Measurements from ENCODE around the gene FGFRL1. TPM values are rescaled to one million over a fixed set of nuclear protein-coding genes. Genes with fewer than 3 reads are reported as not detected.

FGFRL1 gene
- total RNA-seq, 1 donor from 2014 or later = 70.4 TPM

DNA sequence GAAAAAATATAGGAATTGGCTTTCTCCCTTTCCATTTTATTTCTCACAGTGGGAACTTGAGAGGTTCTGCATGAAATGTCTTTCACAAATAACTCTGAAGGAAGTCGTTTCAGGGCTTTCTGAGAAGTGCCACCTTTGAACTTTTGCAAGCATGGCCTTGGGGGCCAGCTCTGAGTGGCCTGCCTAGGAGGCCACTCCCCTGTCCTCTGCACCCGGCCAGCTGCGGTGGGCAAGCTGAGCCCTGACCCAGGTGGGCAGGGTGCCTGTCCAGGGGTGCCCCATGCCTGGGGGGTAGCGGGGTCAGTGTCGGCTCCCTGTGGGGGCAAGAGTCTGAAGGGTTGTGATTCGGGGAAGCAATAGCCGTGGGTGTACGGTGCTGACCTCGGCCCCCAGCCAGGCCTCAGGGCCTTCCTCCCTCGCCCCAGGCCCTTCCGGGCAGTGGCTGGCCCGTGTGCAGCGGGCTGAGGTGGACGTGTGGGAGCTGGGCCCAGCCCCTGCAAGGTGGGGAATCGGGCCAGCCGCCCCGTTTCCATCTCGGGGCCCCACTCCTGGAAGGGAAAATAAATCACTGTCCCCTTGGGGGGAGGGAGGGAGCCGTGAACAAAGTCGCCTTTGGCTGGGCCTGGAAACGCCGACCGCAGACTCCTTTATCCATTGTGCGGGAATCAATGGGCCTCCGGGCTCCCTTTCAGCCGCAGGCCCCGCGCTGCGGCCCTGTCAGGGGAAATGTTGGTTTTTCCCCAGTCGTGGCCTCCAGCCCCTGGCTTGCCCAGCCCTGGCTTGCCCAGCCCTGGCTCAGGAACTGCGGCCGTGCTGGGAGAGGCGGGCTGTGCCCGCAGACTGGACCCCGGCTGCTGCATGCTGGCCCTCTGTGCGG lies 3.1 kb downstream of the FGFRL1 start:
- Mint-ChIP-seq H3K4me1 (ENCODE audit: low read depth) (peaks cover 16% of the 10 kb centered on the region), H3K27me3 (ENCODE audit: low read depth) (no peaks in the 10 kb centered on the region), H3K27ac (ENCODE audit: unreplicated experiment) (no peak overlapping the region), H3K9me3 (ENCODE audit: low read depth) (no peaks in the 10 kb centered on the region), H3K36me3 (ENCODE audit: low read depth) (no peaks in the 10 kb centered on the region), H3K4me3 (ENCODE audit: unreplicated experiment) (no peak overlapping the region)
- DNase-seq (ENCODE audit: low spot score) = no peak
- TF ChIP-seq, protein P1, sequence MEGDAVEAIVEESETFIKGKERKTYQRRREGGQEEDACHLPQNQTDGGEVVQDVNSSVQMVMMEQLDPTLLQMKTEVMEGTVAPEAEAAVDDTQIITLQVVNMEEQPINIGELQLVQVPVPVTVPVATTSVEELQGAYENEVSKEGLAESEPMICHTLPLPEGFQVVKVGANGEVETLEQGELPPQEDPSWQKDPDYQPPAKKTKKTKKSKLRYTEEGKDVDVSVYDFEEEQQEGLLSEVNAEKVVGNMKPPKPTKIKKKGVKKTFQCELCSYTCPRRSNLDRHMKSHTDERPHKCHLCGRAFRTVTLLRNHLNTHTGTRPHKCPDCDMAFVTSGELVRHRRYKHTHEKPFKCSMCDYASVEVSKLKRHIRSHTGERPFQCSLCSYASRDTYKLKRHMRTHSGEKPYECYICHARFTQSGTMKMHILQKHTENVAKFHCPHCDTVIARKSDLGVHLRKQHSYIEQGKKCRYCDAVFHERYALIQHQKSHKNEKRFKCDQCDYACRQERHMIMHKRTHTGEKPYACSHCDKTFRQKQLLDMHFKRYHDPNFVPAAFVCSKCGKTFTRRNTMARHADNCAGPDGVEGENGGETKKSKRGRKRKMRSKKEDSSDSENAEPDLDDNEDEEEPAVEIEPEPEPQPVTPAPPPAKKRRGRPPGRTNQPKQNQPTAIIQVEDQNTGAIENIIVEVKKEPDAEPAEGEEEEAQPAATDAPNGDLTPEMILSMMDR (IDR thresholded peaks at IDR 0.05) = no peak

DNA sequence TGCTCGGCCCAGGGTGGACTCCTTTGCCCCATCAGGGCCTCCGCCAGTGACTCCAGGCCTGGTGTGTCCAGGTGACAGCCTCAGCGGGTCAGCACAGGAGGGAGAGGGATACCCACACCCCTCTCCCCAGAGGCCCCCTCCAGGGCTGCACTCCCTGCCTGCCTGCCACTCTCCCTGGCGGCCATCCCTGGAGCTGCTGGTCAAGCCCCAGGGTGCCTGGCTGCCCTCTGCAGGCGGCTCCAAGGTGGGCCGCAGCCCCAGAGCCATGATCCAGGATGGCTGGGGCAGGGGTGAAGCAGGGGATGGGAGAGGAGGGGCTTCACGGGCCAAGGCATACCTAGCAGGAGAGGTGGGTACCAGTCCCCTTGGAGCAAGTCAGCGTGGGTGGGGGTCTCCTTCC lies 3.8 kb downstream of the FGFRL1 start:
- TF ChIP-seq, protein P1 (IDR thresholded peaks at IDR 0.05) = peak; percentile 11
- H3K36me3 Mint-ChIP-seq (ENCODE audit: low read depth) = no peaks in the 10 kb centered on the region
- no peak for DNase-seq (ENCODE audit: low spot score)

DNA sequence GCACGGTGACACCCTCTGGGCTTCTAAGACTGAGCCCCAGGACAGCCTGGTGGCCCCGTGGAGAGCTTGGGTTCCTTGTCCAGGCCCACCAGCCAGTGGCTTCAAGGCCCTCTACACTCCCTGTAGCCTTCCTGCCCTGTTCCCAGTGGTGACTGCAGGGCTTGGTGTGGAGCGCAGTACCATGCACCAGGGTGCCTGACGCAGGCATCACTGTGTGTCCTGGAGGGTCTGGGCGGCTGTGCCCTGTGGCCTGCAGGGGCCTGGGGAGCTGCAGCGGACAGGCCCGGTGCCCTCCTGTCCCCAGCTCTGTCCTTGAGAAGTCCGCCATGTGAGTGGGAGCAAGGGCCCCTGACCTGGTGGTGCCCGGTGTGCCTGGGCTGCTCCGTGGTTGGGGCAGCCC lies 4.3 kb downstream of the FGFRL1 start:
- Mint-ChIP-seq H3K4me3 (ENCODE audit: unreplicated experiment) (no peak overlapping the region), H3K27ac (ENCODE audit: unreplicated experiment) (no peak overlapping the region), H3K9me3 (ENCODE audit: low read depth) (no peaks in the 10 kb centered on the region), H3K36me3 (ENCODE audit: low read depth) (no peaks in the 10 kb centered on the region), H3K4me1 (ENCODE audit: low read depth) (peaks cover 11% of the 10 kb centered on the region), H3K27me3 (ENCODE audit: low read depth) (no peaks in the 10 kb centered on the region)
- TF ChIP-seq, protein P1 (IDR thresholded peaks at IDR 0.05) = no peak
- no peak for DNase-seq (ENCODE audit: low spot score)

More for the DNA sequence above, 3.8 kb downstream of the FGFRL1 start:
- Mint-ChIP-seq H3K4me3 (ENCODE audit: unreplicated experiment) (no peak overlapping the region), H3K4me1 (ENCODE audit: low read depth) (peaks cover 16% of the 10 kb centered on the region), H3K9me3 (ENCODE audit: low read depth) (no peaks in the 10 kb centered on the region), H3K27ac (ENCODE audit: unreplicated experiment) (no peak overlapping the region), H3K27me3 (ENCODE audit: low read depth) (no peaks in the 10 kb centered on the region)

DNA sequence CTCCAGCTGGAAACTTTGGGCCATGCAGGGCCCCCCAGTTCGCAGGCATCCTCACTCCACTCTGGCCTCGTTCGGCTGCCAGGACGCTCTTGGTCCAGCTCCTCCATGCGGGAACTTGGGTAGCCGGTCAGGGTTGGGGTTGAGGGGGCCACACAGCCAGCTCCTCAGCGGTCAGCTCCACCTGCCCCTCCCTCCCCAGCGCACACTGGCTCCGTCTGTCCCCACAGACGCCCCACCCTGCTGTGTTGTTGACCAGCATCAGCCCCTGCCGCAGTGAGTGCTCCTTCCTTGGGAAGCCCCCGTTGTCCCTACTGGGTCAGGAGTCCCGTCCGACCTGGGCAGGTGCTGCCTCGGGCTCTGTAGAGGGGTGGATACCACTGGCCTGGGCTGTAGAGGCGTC lies 5.8 kb downstream of the FGFRL1 start:
- Mint-ChIP-seq H3K27me3 (ENCODE audit: low read depth) (no peaks in the 10 kb centered on the region), H3K9me3 (ENCODE audit: low read depth) (no peaks in the 10 kb centered on the region), H3K27ac (ENCODE audit: unreplicated experiment) (no peak overlapping the region), H3K4me1 (ENCODE audit: low read depth) (peaks cover 11% of the 10 kb centered on the region), H3K36me3 (ENCODE audit: low read depth) (no peaks in the 10 kb centered on the region), H3K4me3 (ENCODE audit: unreplicated experiment) (no peak overlapping the region)
- TF ChIP-seq, protein P1 (IDR thresholded peaks at IDR 0.05) = no peak
- DNase-seq (ENCODE audit: low spot score) = no peak

DNA sequence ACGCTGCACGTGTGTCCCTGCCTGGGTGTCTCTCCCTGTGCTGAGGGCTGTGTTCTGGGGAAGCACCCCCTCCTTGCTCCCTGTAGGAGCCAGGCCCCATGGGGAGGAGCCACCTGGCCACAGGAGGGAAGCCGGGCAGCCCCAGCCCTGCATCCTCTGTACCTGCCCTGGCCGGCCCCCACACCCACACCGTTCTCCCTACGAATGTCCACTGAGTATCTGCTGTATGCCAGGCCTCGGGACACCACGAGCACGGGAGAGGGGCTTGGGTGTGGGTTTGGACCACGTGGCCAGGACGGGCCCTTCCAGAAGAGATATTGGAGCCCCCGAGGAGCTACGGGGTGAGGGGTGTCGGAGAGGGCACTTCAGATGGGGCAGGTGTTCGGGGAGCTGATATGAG lies 6.3 kb downstream of the FGFRL1 start:
- H3K4me3 Mint-ChIP-seq (ENCODE audit: unreplicated experiment) = no peak overlapping the region
- H3K4me1 Mint-ChIP-seq (ENCODE audit: low read depth) = peaks cover 11% of the 10 kb centered on the region
- TF ChIP-seq, protein P1 (IDR thresholded peaks at IDR 0.05) = no peak
- H3K9me3 Mint-ChIP-seq (ENCODE audit: low read depth) = no peaks in the 10 kb centered on the region
- no peak overlapping the region for H3K27ac Mint-ChIP-seq (ENCODE audit: unreplicated experiment)
- no peak for DNase-seq (ENCODE audit: low spot score)
- no peaks in the 10 kb centered on the region for H3K36me3 Mint-ChIP-seq (ENCODE audit: low read depth)
- no peaks in the 10 kb centered on the region for H3K27me3 Mint-ChIP-seq (ENCODE audit: low read depth)
